ENCODE data around the gene BCKDHB.

The BCKDHB gene

GRCh38 chr6:80154160-80154559, 47.7 kb downstream of the BCKDHB start:
- no peak for DNase-seq

- DNase-seq = no peak
Observed at GRCh38 chr6:80156221-80156620, 49.8 kb downstream of the BCKDHB start.

GRCh38 chr6:80158478-80158989, 52.1 kb downstream of the BCKDHB start:
- no peak for DNase-seq

- no peak for DNase-seq
Observed at GRCh38 chr6:80161434-80161833, 55.0 kb downstream of the BCKDHB start.

GRCh38 chr6:80163754-80164187, 57.3 kb downstream of the BCKDHB start:
- peak; percentile 60 for DNase-seq

GRCh38 chr6:80165143-80165542, 58.7 kb downstream of the BCKDHB start:
- DNase-seq = peak; percentile 89

GRCh38 chr6:80165819-80166218, 59.3 kb downstream of the BCKDHB start:
- no peak for DNase-seq

GRCh38 chr6:80170433-80170832, 64.0 kb downstream of the BCKDHB start:
- DNase-seq = no peak

GRCh38 chr6:80173411-80173810, 66.9 kb downstream of the BCKDHB start:
- DNase-seq = no peak

GRCh38 chr6:80174900-80175572, 68.6 kb downstream of the BCKDHB start:
- DNase-seq = no peak

- peak; percentile 35 for DNase-seq
Observed at GRCh38 chr6:80179695-80180094, 73.2 kb downstream of the BCKDHB start.

GRCh38 chr6:80181352-80182081, 75.0 kb downstream of the BCKDHB start:
- DNase-seq = no peak

GRCh38 chr6:80182308-80182707, 75.8 kb downstream of the BCKDHB start:
- no peak for DNase-seq

- DNase-seq = no peak
Observed at GRCh38 chr6:80183019-80183795, 76.7 kb downstream of the BCKDHB start.

GRCh38 chr6:80185492-80185891, 79.0 kb downstream of the BCKDHB start:
- no peak for DNase-seq

- DNase-seq = no peak
Observed at GRCh38 chr6:80186082-80186481, 79.6 kb downstream of the BCKDHB start.

- no peak for DNase-seq
Observed at GRCh38 chr6:80196906-80197305, 90.4 kb downstream of the BCKDHB start.

- no peak for DNase-seq
Observed at GRCh38 chr6:80197474-80197873, 91.0 kb downstream of the BCKDHB start.

- no peak for DNase-seq
Observed at GRCh38 chr6:80197986-80198385, 91.5 kb downstream of the BCKDHB start.

GRCh38 chr6:80203283-80203682, 96.8 kb downstream of the BCKDHB start:
- DNase-seq = no peak

GRCh38 chr6:80205404-80205803, 98.9 kb downstream of the BCKDHB start:
- DNase-seq = no peak

GRCh38 chr6:80206758-80207157, 100.3 kb downstream of the BCKDHB start:
- no peak for DNase-seq

- peak; percentile 37 for DNase-seq
Observed at GRCh38 chr6:80209430-80209829, 103.0 kb downstream of the BCKDHB start.

- DNase-seq = peak; percentile 6
Observed at GRCh38 chr6:80210618-80211017, 104.1 kb downstream of the BCKDHB start.

Measured in activated CD4-positive, alpha-beta T cell treated with anti-CD3 and anti-CD28 coated beads, Interleukin-10, Interleukin-2, amounts not matched to agents 100 ng/mL and 50 ng/mL, durations not matched to agents 16 hours and 8 hours (primary cell).